Subcutaneous adipose tissue (tissue), 4 donors: ENCODE results near the gene IRF7. TPM values are rescaled to one million over a fixed set of nuclear protein-coding genes. Genes with fewer than 3 reads are reported as not detected.

Source experiments
- CTCF ChIP-seq: fragments of 450-650 bp; IDR thresholded peaks from one replicate; pipeline ENCODE4 v1.5.1; 2016; ENCODE audit warnings: low read depth, mild to moderate bottlenecking, control low read depth, antibody characterized with exemption, moderate library complexity
- total RNA-seq, 4 donors: library from RNA; depleted of rRNA; stranded (reverse); fragments of >200 nt; gene quantifications; one replicate each; pipeline ENCODE4 v1.1.0, GENCODE V29; 2016

Gene IRF7
- total RNA-seq, 4 donors from 2014 or later = 3.6 to 40.9 (median 17.0) TPM

GRCh38 chr11:581342-581741 lies 34.4 kb downstream of the IRF7 start:
- no peak for TF ChIP-seq CTCF

- TF ChIP-seq CTCF = no peak
Measured at GRCh38 chr11:579830-580601, 35.7 kb downstream of the IRF7 start.

DNA sequence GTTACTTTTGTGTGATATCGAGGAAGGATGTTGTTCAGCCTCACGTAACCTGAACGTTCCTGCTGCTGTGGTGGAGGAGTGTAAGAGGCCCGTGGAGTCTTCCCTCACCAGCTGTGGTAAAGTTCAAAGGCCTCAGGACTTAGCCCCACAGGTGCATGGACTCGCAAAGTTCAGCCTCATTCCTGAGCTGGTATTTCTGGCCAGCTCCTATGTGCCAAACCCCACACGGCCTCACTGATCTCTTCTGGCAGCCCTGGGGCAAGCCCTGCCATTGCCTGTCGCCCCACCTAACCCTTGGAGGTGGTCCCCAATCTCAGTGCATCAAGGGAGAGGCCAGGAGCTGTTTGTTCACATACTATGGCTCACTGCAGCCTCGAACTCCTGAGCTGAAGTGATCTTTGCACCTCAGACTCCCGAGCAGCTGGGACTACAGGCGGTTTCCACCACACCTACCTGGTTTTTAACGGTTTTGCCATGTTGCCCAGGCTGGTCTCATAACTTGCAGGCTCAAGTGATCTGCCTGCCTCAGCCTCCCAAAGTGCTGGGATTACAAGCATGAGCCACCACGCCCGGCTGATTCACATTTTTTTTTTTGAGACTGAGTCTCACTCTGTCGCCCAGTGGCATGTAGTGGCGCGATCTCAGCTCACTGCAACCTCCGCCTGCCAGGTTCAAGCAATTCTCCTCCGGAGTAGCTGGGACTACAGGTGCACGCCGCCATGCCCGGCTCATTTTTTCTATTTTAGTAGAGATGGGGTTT lies 37.3 kb downstream of the IRF7 start:
- no peak for TF ChIP-seq CTCF

DNA sequence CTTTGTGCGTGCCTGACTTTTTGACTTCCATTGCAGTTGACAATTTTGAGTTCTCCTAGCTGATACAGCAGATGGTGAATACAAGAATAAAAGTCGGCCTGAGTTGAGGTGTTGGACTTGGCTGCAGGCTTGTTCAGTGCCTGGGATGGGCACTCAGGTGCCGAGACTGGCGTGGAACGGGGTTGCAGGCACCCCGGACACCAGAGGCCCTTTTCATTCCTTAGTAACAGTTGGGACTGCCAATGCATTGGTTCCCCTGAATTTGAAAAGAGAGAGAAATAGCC lies 38.2 kb downstream of the IRF7 start:
- no peak for TF ChIP-seq CTCF

GRCh38 chr11:576811-577610 lies 38.7 kb downstream of the IRF7 start:
- no peak for TF ChIP-seq CTCF

DNA sequence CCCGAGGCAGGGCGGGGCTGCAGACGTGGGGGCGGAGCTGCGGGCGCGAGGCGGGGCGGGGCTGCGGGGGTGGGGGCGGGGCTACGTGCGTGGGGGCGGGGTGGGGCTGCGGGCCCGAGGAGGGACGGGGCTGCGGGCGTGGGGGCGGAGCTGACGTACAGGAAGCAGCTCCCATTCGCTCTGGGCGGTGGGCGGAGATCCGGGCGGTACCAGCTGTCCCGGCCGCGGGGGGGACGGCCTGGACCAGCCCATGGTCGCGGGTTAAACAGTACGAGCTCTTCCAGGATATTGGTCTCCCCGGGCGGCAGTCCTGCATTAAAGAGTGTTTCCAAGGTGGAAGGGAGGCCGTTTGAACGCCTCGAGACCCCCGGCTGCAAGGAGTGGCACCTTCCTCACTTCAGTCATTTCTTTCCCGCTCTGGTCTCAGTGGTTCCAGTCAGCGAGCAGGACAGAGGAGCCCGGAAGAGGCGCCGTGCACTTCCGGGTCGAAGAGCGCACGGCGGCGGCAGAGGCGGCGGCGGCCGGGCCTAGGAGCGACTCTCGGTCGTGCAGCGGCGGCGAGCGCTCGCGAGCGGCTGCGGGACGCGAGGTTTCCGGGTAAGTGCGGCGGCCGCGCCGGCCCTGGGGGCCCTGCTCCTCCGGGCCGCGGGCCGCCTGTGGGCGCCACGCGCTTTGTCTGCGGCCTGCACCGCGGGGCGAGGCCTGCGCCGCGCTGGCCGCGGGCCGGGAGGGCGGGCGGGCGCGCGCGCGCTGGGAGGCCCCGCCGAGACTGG lies 39.6 kb downstream of the IRF7 start, which contains the start of gene PHRF1:
PHRF1 (plus strand) TSS at position 475 of the 773 bp plus-strand sequence. CDS start 5,043 bp downstream, outside the sequence.
- no peak for TF ChIP-seq CTCF
